Measurements from ENCODE around the gene TEDC1. TPM values are rescaled to one million over a fixed set of nuclear protein-coding genes. Genes with fewer than 3 reads are reported as not detected.

Gene TEDC1
- total RNA-seq, 2 donors from 2014 or later = 1.6 to 12.2 TPM

DNA sequence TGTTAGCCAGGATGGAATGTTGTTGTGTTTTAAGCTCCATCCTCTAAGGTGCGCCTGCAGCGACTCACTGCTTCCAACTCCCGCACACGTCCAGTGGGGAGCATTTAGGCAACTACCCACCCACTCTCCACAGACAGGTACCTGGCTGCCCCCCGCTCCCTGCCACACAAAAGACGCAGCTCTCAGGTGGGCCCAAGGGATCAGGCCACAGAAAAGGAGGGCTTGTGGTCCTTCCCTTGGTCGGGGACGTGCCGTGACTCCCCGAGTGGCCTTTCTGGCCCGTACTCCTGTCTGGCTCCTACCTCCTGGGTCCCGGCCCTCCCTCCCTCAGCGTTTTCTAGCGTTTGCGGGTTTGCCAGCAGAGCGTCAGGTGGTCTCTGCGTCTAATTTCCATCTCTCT, 16.2 kb downstream of the TEDC1 start:
- DNase-seq (no peak), ATAC-seq (no peak)
- 55 to 69% methylated on average over 16 to 17 of the region's 17 CpGs for WGBS, 2 donors
- H3K27ac ChIP-seq = no peak overlapping the region
- TF ChIP-seq, protein P1, sequence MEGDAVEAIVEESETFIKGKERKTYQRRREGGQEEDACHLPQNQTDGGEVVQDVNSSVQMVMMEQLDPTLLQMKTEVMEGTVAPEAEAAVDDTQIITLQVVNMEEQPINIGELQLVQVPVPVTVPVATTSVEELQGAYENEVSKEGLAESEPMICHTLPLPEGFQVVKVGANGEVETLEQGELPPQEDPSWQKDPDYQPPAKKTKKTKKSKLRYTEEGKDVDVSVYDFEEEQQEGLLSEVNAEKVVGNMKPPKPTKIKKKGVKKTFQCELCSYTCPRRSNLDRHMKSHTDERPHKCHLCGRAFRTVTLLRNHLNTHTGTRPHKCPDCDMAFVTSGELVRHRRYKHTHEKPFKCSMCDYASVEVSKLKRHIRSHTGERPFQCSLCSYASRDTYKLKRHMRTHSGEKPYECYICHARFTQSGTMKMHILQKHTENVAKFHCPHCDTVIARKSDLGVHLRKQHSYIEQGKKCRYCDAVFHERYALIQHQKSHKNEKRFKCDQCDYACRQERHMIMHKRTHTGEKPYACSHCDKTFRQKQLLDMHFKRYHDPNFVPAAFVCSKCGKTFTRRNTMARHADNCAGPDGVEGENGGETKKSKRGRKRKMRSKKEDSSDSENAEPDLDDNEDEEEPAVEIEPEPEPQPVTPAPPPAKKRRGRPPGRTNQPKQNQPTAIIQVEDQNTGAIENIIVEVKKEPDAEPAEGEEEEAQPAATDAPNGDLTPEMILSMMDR (IDR thresholded peaks at IDR 0.05) = no peak
- TF ChIP-seq POLR2A (IDR thresholded peaks at IDR 0.05) = no peak
- H3K4me1 ChIP-seq = no peaks in the 10 kb centered on the region
- H3K9me3 ChIP-seq = no peaks in the 10 kb centered on the region
- intact Hi-C loops (cut with DNase I) = no loop called here
- H3K36me3 ChIP-seq (replicated peaks in 1 of 2; ENCODE audit: insufficient read depth in 1 of 2, low read depth in 2 of 2) = no peaks in the 10 kb centered on the region
- peaks cover 0 to 8% of the 10 kb centered on the region in 2 donors for H3K27me3 ChIP-seq
- H3K4me3 ChIP-seq = no peak overlapping the region

DNA sequence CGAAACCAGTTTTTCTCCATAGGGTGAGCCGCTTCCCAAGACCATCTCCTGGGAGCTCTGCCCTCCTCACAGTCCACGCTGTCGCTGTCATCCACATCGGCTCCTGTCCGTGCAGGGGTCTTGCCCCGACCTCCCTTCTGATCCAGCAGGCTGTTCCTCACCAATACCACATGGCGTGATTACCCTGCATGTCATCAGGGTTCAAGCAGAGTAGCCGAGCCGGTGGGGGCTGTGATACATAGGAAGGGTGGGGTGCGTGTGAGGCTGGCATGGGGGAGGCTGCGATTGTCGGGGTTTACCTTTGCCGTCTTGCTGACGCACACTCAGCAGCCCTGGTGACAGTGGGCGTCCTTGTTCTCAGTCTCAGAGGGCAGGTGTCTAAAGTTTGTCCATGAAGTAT, 17.0 kb downstream of the TEDC1 start:
- TF ChIP-seq POLR2A (IDR thresholded peaks at IDR 0.05) = no peak
- TF ChIP-seq, protein P1 (IDR thresholded peaks at IDR 0.05) = no peak
- no peaks in the 10 kb centered on the region for H3K36me3 ChIP-seq (replicated peaks in 1 of 2; ENCODE audit: insufficient read depth in 1 of 2, low read depth in 2 of 2)
- intact Hi-C loops (cut with DNase I) = no loop called here
- H3K27ac ChIP-seq = no peak overlapping the region
- H3K4me1 ChIP-seq = no peaks in the 10 kb centered on the region
- H3K9me3 ChIP-seq = no peaks in the 10 kb centered on the region
- peaks cover 0 to 8% of the 10 kb centered on the region in 2 donors for H3K27me3 ChIP-seq
- no peak for DNase-seq
- H3K4me3 ChIP-seq = no peak overlapping the region
- ATAC-seq = no peak
- 59 to 68% methylated on average over 16 of the region's 16 CpGs for WGBS, 2 donors

DNA sequence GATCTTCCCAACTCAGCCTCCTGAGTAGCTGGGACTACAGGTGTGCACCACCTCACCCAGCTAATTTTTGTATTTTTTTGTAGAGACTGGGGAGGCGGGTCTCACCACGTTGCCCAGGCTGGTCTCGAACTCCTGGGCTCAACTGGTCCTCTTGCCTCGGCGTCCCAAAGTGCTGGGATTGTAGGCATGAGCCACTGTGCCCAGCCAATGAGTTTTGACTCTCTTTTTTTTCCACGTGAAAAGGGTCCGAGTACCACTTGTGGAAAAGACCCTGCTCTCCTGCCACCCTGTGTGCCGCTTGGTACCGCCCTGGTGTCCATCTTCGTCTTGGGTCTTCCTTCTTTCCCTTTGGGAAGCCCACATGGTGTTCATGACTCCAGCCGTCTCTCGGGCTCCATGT, 17.6 kb downstream of the TEDC1 start:
- no peaks in the 10 kb centered on the region for H3K4me1 ChIP-seq
- no peaks in the 10 kb centered on the region for H3K9me3 ChIP-seq
- H3K27me3 ChIP-seq = peaks cover 0 to 8% of the 10 kb centered on the region in 2 donors
- 69 to 80% methylated on average over 12 of the region's 12 CpGs for WGBS, 2 donors
- H3K4me3 ChIP-seq = no peak overlapping the region
- ATAC-seq = no peak
- DNase-seq = no peak
- H3K27ac ChIP-seq = no peak overlapping the region
- intact Hi-C loops (cut with DNase I) = no loop called here
- H3K36me3 ChIP-seq (replicated peaks in 1 of 2; ENCODE audit: insufficient read depth in 1 of 2, low read depth in 2 of 2) = no peaks in the 10 kb centered on the region
- no peak for TF ChIP-seq POLR2A (IDR thresholded peaks at IDR 0.05)
- TF ChIP-seq, protein P1 (IDR thresholded peaks at IDR 0.05) = no peak

DNA sequence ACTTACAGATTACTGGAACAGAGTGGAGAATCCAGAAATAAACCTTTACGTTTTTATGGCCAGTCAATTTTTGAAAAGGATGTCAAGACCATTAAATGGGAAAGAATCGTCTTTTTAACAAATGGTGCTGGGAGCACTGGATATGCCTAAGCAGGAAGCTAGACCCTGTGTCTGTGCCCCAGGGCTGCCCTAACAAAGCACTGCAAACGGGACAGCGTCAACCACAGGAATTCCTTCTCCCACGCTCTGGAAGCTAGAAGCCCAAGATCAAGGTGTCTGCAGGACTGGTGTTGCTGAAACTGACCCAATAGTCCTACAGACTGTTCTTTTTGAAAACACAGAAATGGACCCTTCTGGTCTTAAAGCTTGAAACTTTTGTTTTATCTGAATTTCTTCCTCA, 26.1 kb downstream of the TEDC1 start:
- intact Hi-C loops (cut with DNase I) = no loop called here
- no peaks in the 10 kb centered on the region for H3K36me3 ChIP-seq (replicated peaks in 1 of 2; ENCODE audit: insufficient read depth in 1 of 2, low read depth in 2 of 2)
- H3K27me3 ChIP-seq = no peaks in the 10 kb centered on the region
- no peak for TF ChIP-seq POLR2A (IDR thresholded peaks at IDR 0.05)
- TF ChIP-seq, protein P1 (IDR thresholded peaks at IDR 0.05) = no peak
- 51 to 57% methylated on average over 3 to 5 of the region's 5 CpGs for WGBS, 2 donors
- no peaks in the 10 kb centered on the region for H3K4me1 ChIP-seq
- ATAC-seq = no peak
- no peak overlapping the region for H3K4me3 ChIP-seq
- H3K9me3 ChIP-seq = no peaks in the 10 kb centered on the region
- no peak overlapping the region for H3K27ac ChIP-seq
- no peak for DNase-seq

DNA sequence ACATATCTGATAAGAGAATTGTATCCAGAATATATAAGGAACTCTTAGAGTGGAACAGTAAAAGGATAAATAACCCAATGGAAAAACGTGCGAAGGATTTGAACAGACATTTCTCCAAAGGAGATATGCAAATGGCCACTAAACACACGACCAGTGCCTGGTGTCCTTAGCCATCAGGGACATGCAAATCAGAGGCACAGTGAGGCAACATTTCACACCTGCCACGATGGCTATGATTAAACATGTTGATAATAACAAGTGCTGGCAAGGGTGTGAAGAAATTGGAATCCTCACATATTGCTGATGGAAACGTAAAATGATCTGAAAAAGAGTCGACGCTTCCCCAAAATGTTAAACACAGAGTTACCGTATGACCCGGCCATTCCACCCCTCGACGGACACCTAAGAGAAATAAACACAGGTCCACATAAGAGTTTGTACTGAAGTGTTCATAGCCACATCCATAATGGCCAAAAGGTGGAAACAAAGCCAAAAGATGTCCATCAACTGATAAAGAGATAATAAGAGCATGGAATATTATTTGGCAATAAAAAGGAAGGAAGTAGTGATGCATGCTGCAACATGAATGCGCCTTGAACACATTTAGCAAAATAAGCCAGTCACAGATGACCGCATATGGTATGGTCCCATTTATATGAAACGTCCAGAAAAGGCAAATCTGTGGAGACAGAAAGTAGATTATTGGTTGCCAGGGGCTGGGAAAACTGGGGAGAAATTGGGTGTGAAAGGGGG, 29.1 kb downstream of the TEDC1 start:
- intact Hi-C loops (cut with DNase I) = no loop called here
- no peaks in the 10 kb centered on the region for H3K27me3 ChIP-seq
- WGBS, 2 donors = 61 to 66% methylated on average over 14 of the region's 14 CpGs
- no peak overlapping the region for H3K4me3 ChIP-seq
- no peak for DNase-seq
- no peaks in the 10 kb centered on the region for H3K9me3 ChIP-seq
- no peak for ATAC-seq
- no peak overlapping the region for H3K27ac ChIP-seq
- H3K36me3 ChIP-seq (replicated peaks in 1 of 2; ENCODE audit: insufficient read depth in 1 of 2, low read depth in 2 of 2) = no peaks in the 10 kb centered on the region
- TF ChIP-seq, protein P1 (IDR thresholded peaks at IDR 0.05) = no peak
- TF ChIP-seq POLR2A (IDR thresholded peaks at IDR 0.05) = no peak
- H3K4me1 ChIP-seq = no peaks in the 10 kb centered on the region

All from body of pancreas (tissue), 4 donors.